HEK293T (cell line): Measurements from ENCODE around the gene RTRAF.

Experiments
- CTCF ChIA-PET: fragments of 350-600 bp; formaldehyde crosslinking; extraction: SDS; loops from one replicate; lab custom pipeline; 2021; ENCODE audit warnings: antibody characterized with exemption, inconsistent platforms; lab: Yijun Ruan, JAX
- POLR2A ChIA-PET: fragments of 350-600 bp; formaldehyde crosslinking; extraction: SDS; loops from one replicate; lab custom pipeline; 2020; ENCODE audit warnings: antibody characterized with exemption, inconsistent platforms; lab: Yijun Ruan, JAX
- DNase-seq: peaks from one replicate; pipeline ENCODE4 v3.0.0; 2012; ENCODE audit warnings: mixed read lengths; ENCODE audit errors: extremely low spot score
- ARNT ChIP-seq: fragments of 450-650 bp; IDR thresholded peaks from 2 replicates; pipeline ENCODE4 v1.6.1; 2017; ENCODE audit warnings: mild to moderate bottlenecking
- BHLHE40 ChIP-seq: fragments of 450-650 bp; IDR thresholded peaks from 2 replicates; pipeline ENCODE4 v1.6.1; 2016; ENCODE audit warnings: mild to moderate bottlenecking, moderate library complexity, borderline replicate concordance
- CTBP1 ChIP-seq: fragments of 450-650 bp; IDR thresholded peaks from 2 replicates; pipeline ENCODE4 v1.6.1; 2016; ENCODE audit warnings: borderline replicate concordance
- ELF4 ChIP-seq: fragments of 450-650 bp; IDR thresholded peaks from 2 replicates; pipeline ENCODE4 v1.6.1; 2017; ENCODE audit warnings: antibody characterized with exemption
- FOXA1 ChIP-seq: fragments of 450-650 bp; IDR thresholded peaks from 2 replicates; pipeline ENCODE4 v1.6.1; 2016; ENCODE audit warnings: mild to moderate bottlenecking
- FOXK2 ChIP-seq: fragments of 450-650 bp; IDR thresholded peaks from 2 replicates; pipeline ENCODE4 v1.6.1; 2016; ENCODE audit warnings: mild to moderate bottlenecking
- FOXM1 ChIP-seq: fragments of 450-650 bp; IDR thresholded peaks from 2 replicates; pipeline ENCODE4 v1.6.1; 2017; ENCODE audit warnings: mild to moderate bottlenecking, borderline replicate concordance
- HDGF ChIP-seq: fragments of 450-650 bp; IDR thresholded peaks from 2 replicates; pipeline ENCODE4 v1.6.1; 2017; ENCODE audit warnings: antibody characterized with exemption, borderline replicate concordance
- L3MBTL2 ChIP-seq: fragments of 450-650 bp; conservative IDR thresholded peaks from 2 replicates; pipeline ENCODE4 v1.6.1; 2016; ENCODE audit warnings: mild to moderate bottlenecking
- LEF1 ChIP-seq: fragments of 450-650 bp; IDR thresholded peaks from 2 replicates; pipeline ENCODE4 v1.6.1; 2017; ENCODE audit warnings: mild to moderate bottlenecking, borderline replicate concordance
- NFRKB ChIP-seq: fragments of 450-650 bp; IDR thresholded peaks from 2 replicates; pipeline ENCODE4 v1.6.1; 2016; ENCODE audit warnings: mild to moderate bottlenecking, moderate library complexity
- PKNOX1 ChIP-seq: fragments of 450-650 bp; IDR thresholded peaks from 2 replicates; pipeline ENCODE4 v1.6.1; 2016
- SP1 ChIP-seq: fragments of 450-650 bp; IDR thresholded peaks from 2 replicates; pipeline ENCODE4 v1.6.1; 2017
- SUZ12 ChIP-seq: fragments of 450-650 bp; IDR thresholded peaks from 2 replicates; pipeline ENCODE4 v1.6.1; 2016; ENCODE audit warnings: mild to moderate bottlenecking
- TARDBP ChIP-seq: fragments of 450-650 bp; IDR thresholded peaks from 2 replicates; pipeline ENCODE4 v1.6.1; 2016
- ZNF384 ChIP-seq: fragments of 450-650 bp; IDR thresholded peaks from 2 replicates; pipeline ENCODE4 v1.6.1; 2016

Gene RTRAF

GRCh38 chr14:52026901-52027300 is 37.6 kb downstream of the RTRAF start:
- CTCF ChIA-PET = no interaction called here
- DNase-seq = no peak
- TF ChIP-seq TARDBP (no peak), HDGF (no peak), PKNOX1 (no peak), CTBP1 (no peak), L3MBTL2 (no peak), SUZ12 (no peak), NFRKB (no peak)
- POLR2A ChIA-PET = no interaction called here

DNA sequence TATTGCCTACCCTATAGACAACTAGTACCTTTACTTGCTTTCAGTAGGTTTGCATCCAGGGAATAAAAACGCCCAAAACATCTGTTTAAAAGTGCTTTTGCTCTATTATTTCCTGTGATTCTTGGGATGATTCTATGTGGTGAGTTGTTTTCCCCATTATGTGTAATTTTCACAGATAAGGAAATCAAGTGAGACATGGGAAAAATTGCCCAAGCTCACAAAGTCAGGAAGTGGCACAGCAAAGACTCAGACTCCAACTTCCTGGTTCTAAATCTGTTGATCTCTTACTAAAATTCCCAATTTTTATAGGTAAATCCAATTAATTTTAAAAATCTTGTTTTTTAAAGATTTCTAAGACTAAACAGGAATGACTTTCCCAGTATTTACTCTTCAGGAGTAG is 40.5 kb downstream of the RTRAF start:
- CTCF ChIA-PET = no interaction called here
- DNase-seq = no peak
- TF ChIP-seq ELF4 (no peak), PKNOX1 (no peak), LEF1 (no peak), FOXK2 (no peak), ZNF384 (no peak), CTBP1 (no peak), SUZ12 (no peak), TARDBP (no peak), FOXM1 (no peak), ARNT (no peak), SP1 (no peak), BHLHE40 (no peak)
- POLR2A ChIA-PET = no interaction called here

DNA sequence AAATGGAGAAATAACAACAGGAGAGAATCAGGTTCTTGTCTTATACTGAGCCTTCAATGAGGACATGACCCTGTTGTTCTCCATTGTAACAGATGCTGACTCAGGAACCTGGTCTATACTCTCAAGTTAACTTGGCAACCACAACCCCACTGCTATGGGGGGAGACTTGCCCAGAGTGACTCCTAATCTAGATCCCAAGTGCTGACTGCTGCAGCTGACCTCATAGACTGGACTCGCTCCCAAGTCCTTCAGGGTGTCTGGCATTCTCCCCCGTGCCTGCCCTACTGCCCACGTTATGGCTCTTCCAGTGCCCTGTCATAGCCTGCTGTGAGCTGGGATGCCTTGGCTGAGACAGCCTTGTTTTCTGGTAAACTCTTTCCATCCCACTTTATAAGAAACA is 42.4 kb downstream of the RTRAF start:
- ChIA-PET CTCF (interaction anchor here (1.0 kb wide), 1 partner anchor 12 kb away, joined by 3 read pairs; no protein-coding TSS in a partner anchor), POLR2A (no interaction called here)
- TF ChIP-seq LEF1 (no peak), BHLHE40 (no peak), CTBP1 (no peak), NFRKB (no peak), PKNOX1 (no peak), HDGF (no peak), FOXA1 (no peak), SUZ12 (no peak), FOXK2 (no peak), FOXM1 (no peak), TARDBP (no peak), L3MBTL2 (no peak), SP1 (no peak), ELF4 (no peak), ARNT (no peak), ZNF384 (no peak)
- no peak for DNase-seq

- CTCF ChIA-PET = interaction anchor here (0.9 to 1.3 kb wide), 3 partner anchors 12 to 40 kb away, joined by 3 to 4 read pairs (median 3); no protein-coding TSS in a partner anchor
- POLR2A ChIA-PET = no interaction called here
Measured at GRCh38 chr14:52032204-52032801, 43.0 kb downstream of the RTRAF start.

GRCh38 chr14:52033101-52033642 is 43.8 kb downstream of the RTRAF start:
- POLR2A ChIA-PET = interaction anchor here (0.7 kb wide), 1 partner anchor 408 kb away, joined by 3 read pairs; no protein-coding TSS in a partner anchor
- no peak for DNase-seq
- CTCF ChIA-PET = interaction anchor here (0.6 to 1.3 kb wide), 3 partner anchors 11 to 1272 kb away, joined by 3 to 4 read pairs (median 3); no protein-coding TSS in a partner anchor
- TF ChIP-seq PKNOX1 = no peak
- TF ChIP-seq ZNF384 = no peak
- no peak for TF ChIP-seq FOXA1

More at GRCh38 chr14:52032204-52032801, 43.0 kb downstream of the RTRAF start:
- TF ChIP-seq ELF4 (no peak), SP1 (no peak), FOXA1 (no peak), ZNF384 (no peak), PKNOX1 (no peak), L3MBTL2 (no peak), FOXM1 (no peak), CTBP1 (no peak)
- no peak for DNase-seq
